ENCODE results near the gene CHPF.

CHPF gene

DNA sequence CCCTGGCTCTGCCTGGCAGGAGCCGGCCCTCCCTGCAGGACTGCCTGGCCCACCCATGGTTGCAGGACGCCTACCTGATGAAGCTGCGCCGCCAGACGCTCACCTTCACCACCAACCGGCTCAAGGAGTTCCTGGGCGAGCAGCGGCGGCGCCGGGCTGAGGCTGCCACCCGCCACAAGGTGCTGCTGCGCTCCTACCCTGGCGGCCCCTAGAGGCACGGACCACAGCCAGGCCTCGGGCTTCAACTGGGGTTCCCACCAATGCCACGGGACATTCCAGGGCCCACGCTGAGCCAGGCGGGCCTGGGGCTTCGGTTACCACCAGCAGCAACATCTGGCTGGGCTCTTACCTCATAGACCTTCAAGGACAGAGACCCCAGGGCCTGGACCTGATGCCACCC is 51.0 kb downstream of the CHPF start:
- DNase-seq = no peak

DNA sequence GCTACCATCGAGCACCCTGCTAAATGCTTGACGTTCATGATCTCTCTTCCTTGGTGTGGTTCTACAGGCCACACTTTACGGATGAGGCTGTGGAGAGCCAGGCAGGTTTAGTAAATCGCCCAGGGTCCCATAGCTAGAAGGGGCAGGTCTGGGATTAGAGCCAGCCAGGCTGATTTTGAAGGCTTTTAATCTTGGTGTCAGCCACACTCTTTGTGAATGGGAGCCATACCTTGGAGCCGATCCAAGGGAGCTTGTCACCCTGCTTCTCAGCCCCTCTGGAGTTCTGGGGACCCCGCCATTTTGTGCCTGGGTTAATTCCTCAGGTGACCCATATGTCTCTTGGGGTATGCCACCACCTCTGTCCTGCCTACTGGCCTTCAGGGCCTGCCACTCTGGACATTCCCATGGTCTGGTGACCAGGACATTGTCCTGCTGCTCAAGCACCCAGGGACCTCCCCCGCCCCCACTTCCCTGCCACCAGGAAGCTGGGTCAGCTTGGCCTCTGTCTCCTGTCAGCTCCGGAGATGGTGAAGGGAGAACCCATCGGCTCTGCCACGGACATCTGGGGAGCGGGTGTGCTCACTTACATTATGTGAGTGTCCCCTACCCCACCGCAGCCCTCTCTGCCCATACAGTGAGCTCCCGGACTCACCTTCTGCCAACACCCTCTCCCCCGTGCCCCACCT is 52.2 kb downstream of the CHPF start:
- DNase-seq = no peak

DNA sequence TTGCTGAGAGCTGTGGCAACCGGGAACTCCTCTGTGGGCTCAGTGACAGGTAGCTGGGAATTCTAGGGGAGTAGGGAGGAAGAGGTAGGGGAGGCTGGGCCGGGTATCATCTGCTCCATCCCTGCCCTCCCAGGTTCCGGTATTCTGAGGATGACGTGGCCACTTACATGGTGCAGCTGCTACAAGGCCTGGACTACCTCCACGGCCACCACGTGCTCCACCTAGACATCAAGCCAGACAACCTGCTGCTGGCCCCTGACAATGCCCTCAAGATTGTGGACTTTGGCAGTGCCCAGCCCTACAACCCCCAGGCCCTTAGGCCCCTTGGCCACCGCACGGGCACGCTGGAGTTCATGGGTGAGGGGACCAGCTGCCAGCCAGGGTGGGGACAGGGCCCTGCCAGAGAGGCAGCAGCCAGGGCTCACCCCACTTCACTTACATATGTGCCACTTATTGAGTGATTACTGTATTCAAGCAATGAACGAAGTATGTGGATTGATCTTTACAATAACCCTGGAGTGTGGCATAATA is 52.9 kb downstream of the CHPF start:
- DNase-seq = no peak

DNA sequence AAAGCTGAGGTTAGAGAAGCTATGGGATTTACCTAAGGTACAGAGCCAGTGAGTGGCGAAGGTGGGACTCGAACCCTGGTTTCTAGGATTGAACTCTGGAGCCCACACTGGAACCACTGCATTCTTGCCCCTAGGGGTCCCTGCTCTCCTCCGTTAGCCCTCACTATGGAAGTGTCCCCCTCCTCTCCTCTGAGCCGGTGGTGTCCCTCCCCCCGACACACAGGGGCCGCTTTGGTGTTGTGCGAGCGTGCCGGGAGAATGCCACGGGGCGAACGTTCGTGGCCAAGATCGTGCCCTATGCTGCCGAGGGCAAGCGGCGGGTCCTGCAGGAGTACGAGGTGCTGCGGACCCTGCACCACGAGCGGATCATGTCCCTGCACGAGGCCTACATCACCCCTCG is 53.4 kb downstream of the CHPF start:
- DNase-seq = no peak

DNA sequence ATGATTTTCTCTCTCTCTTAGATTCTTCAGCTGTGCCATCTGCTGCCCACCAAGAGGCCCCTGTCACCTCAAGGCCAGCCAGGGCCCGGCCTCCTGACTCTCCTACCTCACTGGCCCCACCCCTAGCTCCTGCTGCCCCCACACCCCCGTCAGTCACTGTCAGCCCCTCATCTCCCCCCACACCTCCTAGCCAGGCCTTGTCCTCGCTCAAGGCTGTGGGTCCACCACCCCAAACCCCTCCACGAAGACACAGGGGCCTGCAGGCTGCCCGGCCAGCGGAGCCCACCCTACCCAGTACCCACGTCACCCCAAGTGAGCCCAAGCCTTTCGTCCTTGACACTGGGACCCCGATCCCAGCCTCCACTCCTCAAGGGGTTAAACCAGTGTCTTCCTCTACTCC is 54.3 kb downstream of the CHPF start:
- no peak for DNase-seq

Data from fibroblast of skin of right biceps (primary cell).